ENCODE measurements around the gene SDCBP2.
A peak's percentile ranks its signal among the peaks of the same experiment; 100 is the strongest.

The SDCBP2 gene

GRCh38 chr20:1324598-1325172 is 4.3 kb downstream of the SDCBP2 start:
- Histone ChIP-seq H3K4me1 (ENCODE audit: control insufficient read depth, insufficient read depth, low read length) (peaks cover 15% of the 10 kb centered on the region), H3K4me3 (ENCODE audit: low read length) (peak overlapping the region; percentile 92), H3K27ac (ENCODE audit: low read depth, low read length) (peak overlapping the region; percentile 95), H3K36me3 (ENCODE audit: control insufficient read depth, insufficient read depth, low read length) (no peaks in the 10 kb centered on the region), H3K9ac (ENCODE audit: low read length) (no peak overlapping the region), H3K27me3 (ENCODE audit: control insufficient read depth, insufficient read depth, low read length) (no peaks in the 10 kb centered on the region)

GRCh38 chr20:1323830-1324597 is 4.9 kb downstream of the SDCBP2 start:
- Histone ChIP-seq H3K4me1 (ENCODE audit: control insufficient read depth, insufficient read depth, low read length) (peaks cover 15% of the 10 kb centered on the region), H3K36me3 (ENCODE audit: control insufficient read depth, insufficient read depth, low read length) (no peaks in the 10 kb centered on the region), H3K9ac (ENCODE audit: low read length) (no peak overlapping the region), H3K4me3 (ENCODE audit: low read length) (no peak overlapping the region), H3K27ac (ENCODE audit: low read depth, low read length) (no peak overlapping the region), H3K27me3 (ENCODE audit: control insufficient read depth, insufficient read depth, low read length) (no peaks in the 10 kb centered on the region)

- Histone ChIP-seq H3K9ac (ENCODE audit: low read length) (no peak overlapping the region), H3K36me3 (ENCODE audit: control insufficient read depth, insufficient read depth, low read length) (no peaks in the 10 kb centered on the region), H3K27me3 (ENCODE audit: control insufficient read depth, insufficient read depth, low read length) (no peaks in the 10 kb centered on the region), H3K4me1 (ENCODE audit: control insufficient read depth, insufficient read depth, low read length) (peaks cover 15% of the 10 kb centered on the region), H3K4me3 (ENCODE audit: low read length) (no peak overlapping the region), H3K27ac (ENCODE audit: low read depth, low read length) (no peak overlapping the region)
These were observed 5.7 kb downstream of the SDCBP2 start for GRCh38 chr20:1323256-1323655.

GRCh38 chr20:1322511-1323245 is 6.3 kb downstream of the SDCBP2 start:
- no peak overlapping the region for H3K9ac ChIP-seq (ENCODE audit: low read length)
- H3K4me3 ChIP-seq (ENCODE audit: low read length) = no peak overlapping the region
- no peak overlapping the region for H3K27ac ChIP-seq (ENCODE audit: low read depth, low read length)
- no peaks in the 10 kb centered on the region for H3K36me3 ChIP-seq (ENCODE audit: control insufficient read depth, insufficient read depth, low read length)
- no peaks in the 10 kb centered on the region for H3K27me3 ChIP-seq (ENCODE audit: control insufficient read depth, insufficient read depth, low read length)
- H3K4me1 ChIP-seq (ENCODE audit: control insufficient read depth, insufficient read depth, low read length) = peaks cover 15% of the 10 kb centered on the region

GRCh38 chr20:1321654-1321939 is 7.3 kb downstream of the SDCBP2 start:
- Histone ChIP-seq H3K4me3 (ENCODE audit: low read length) (no peak overlapping the region), H3K27ac (ENCODE audit: low read depth, low read length) (no peak overlapping the region), H3K27me3 (ENCODE audit: control insufficient read depth, insufficient read depth, low read length) (no peaks in the 10 kb centered on the region), H3K36me3 (ENCODE audit: control insufficient read depth, insufficient read depth, low read length) (no peaks in the 10 kb centered on the region), H3K4me1 (ENCODE audit: control insufficient read depth, insufficient read depth, low read length) (peaks cover 11% of the 10 kb centered on the region), H3K9ac (ENCODE audit: low read length) (no peak overlapping the region)

GRCh38 chr20:1320902-1321653 is 7.9 kb downstream of the SDCBP2 start:
- no peak overlapping the region for H3K27ac ChIP-seq (ENCODE audit: low read depth, low read length)
- H3K36me3 ChIP-seq (ENCODE audit: control insufficient read depth, insufficient read depth, low read length) = no peaks in the 10 kb centered on the region
- H3K4me3 ChIP-seq (ENCODE audit: low read length) = no peak overlapping the region
- peaks cover 6% of the 10 kb centered on the region for H3K4me1 ChIP-seq (ENCODE audit: control insufficient read depth, insufficient read depth, low read length)
- H3K27me3 ChIP-seq (ENCODE audit: control insufficient read depth, insufficient read depth, low read length) = no peaks in the 10 kb centered on the region
- no peak overlapping the region for H3K9ac ChIP-seq (ENCODE audit: low read length)

GRCh38 chr20:1320016-1320415 is 8.9 kb downstream of the SDCBP2 start:
- H3K4me3 ChIP-seq (ENCODE audit: low read length) = no peak overlapping the region
- peaks cover 3% of the 10 kb centered on the region for H3K4me1 ChIP-seq (ENCODE audit: control insufficient read depth, insufficient read depth, low read length)
- H3K27ac ChIP-seq (ENCODE audit: low read depth, low read length) = no peak overlapping the region
- H3K36me3 ChIP-seq (ENCODE audit: control insufficient read depth, insufficient read depth, low read length) = no peaks in the 10 kb centered on the region
- H3K27me3 ChIP-seq (ENCODE audit: control insufficient read depth, insufficient read depth, low read length) = no peaks in the 10 kb centered on the region
- H3K9ac ChIP-seq (ENCODE audit: low read length) = no peak overlapping the region

- peaks cover under 1% of the 10 kb centered on the region for H3K4me1 ChIP-seq (ENCODE audit: control insufficient read depth, insufficient read depth, low read length)
These were observed 9.5 kb downstream of the SDCBP2 start for GRCh38 chr20:1319462-1319861.

GRCh38 chr20:1319051-1319450 is 9.9 kb downstream of the SDCBP2 start:
- no peaks in the 10 kb centered on the region for H3K36me3 ChIP-seq (ENCODE audit: control insufficient read depth, insufficient read depth, low read length)
- no peak overlapping the region for H3K9ac ChIP-seq (ENCODE audit: low read length)
- no peaks in the 10 kb centered on the region for H3K27me3 ChIP-seq (ENCODE audit: control insufficient read depth, insufficient read depth, low read length)
- H3K4me1 ChIP-seq (ENCODE audit: control insufficient read depth, insufficient read depth, low read length) = no peaks in the 10 kb centered on the region
- no peak overlapping the region for H3K4me3 ChIP-seq (ENCODE audit: low read length)
- H3K27ac ChIP-seq (ENCODE audit: low read depth, low read length) = no peak overlapping the region

More at GRCh38 chr20:1319462-1319861, 9.5 kb downstream of the SDCBP2 start:
- Histone ChIP-seq H3K27ac (ENCODE audit: low read depth, low read length) (no peak overlapping the region), H3K4me3 (ENCODE audit: low read length) (no peak overlapping the region), H3K27me3 (ENCODE audit: control insufficient read depth, insufficient read depth, low read length) (no peaks in the 10 kb centered on the region), H3K9ac (ENCODE audit: low read length) (no peak overlapping the region), H3K36me3 (ENCODE audit: control insufficient read depth, insufficient read depth, low read length) (no peaks in the 10 kb centered on the region)

GRCh38 chr20:1317545-1318255 is 11.2 kb downstream of the SDCBP2 start:
- Histone ChIP-seq H3K9ac (ENCODE audit: low read length) (no peak overlapping the region), H3K36me3 (ENCODE audit: control insufficient read depth, insufficient read depth, low read length) (no peaks in the 10 kb centered on the region), H3K4me3 (ENCODE audit: low read length) (no peak overlapping the region), H3K27ac (ENCODE audit: low read depth, low read length) (no peak overlapping the region), H3K4me1 (ENCODE audit: control insufficient read depth, insufficient read depth, low read length) (no peaks in the 10 kb centered on the region), H3K27me3 (ENCODE audit: control insufficient read depth, insufficient read depth, low read length) (no peaks in the 10 kb centered on the region)

GRCh38 chr20:1315804-1316203 is 13.1 kb downstream of the SDCBP2 start:
- Histone ChIP-seq H3K9ac (ENCODE audit: low read length) (no peak overlapping the region), H3K27ac (ENCODE audit: low read depth, low read length) (no peak overlapping the region), H3K4me1 (ENCODE audit: control insufficient read depth, insufficient read depth, low read length) (no peaks in the 10 kb centered on the region), H3K4me3 (ENCODE audit: low read length) (no peak overlapping the region), H3K27me3 (ENCODE audit: control insufficient read depth, insufficient read depth, low read length) (no peaks in the 10 kb centered on the region), H3K36me3 (ENCODE audit: control insufficient read depth, insufficient read depth, low read length) (no peaks in the 10 kb centered on the region)
